Measurements from ENCODE around the gene EFHD2. TPM values are rescaled to one million over a fixed set of nuclear protein-coding genes. Genes with fewer than 3 reads are reported as not detected.

Gene EFHD2
- total and polyA plus RNA-seq, 2 of the 8 experiments (the other 6 are each of a cell fraction or from before 2014, with no cell fraction given): 24.4 to 25.1 TPM

DNA sequence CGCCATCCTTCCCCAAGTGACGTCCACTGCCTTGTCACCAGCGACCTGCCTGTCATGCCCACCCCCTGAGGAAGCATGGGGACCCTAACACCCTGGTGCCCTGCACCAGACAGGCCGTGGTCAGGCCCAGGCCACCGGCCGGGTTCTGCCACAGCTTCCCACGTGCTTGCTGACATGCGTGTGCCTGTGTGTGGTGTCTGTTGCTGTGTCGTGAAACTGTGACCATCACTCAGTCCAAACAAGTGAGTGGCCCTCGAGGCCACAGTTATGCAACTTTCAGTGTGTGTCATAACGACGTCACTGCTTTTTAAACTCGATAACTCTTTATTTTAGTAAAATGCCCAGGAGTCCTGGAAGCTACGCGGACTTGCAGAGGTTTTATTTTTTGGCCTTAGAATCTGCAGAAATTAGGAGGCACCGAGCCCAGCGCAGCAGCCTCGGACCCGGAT is 20.0 kb downstream of the EFHD2 start:
- H3K23me2 ChIP-seq (ENCODE audit: low read depth, low read length): no peaks in the 10 kb centered on the region
- no peaks in the 10 kb centered on the region; a peak in 2 of 8 replicates for H3K36me3 ChIP-seq (ENCODE audit: control insufficient read depth in 2 of 4, insufficient read depth in 4 of 4, low read length in 3 of 4)
- no peak overlapping the region for H4K91ac ChIP-seq (replicated peaks; ENCODE audit: insufficient read length, low read length)
- 93% methylated on average over 19 of the region's 19 CpGs; no CpG with 5 or more reads in 1 of the 2 experiments for WGBS, 2 experiments (ENCODE audit: extremely low coverage in 1 of 2, insufficient coverage in 1 of 2, insufficient read length in 1 of 2, insufficient replicate concordance in 2 of 2, low coverage in 1 of 2, low lambda C conversion rate in 2 of 2, missing lambda C conversion rate in 1 of 2)
- H3K9me3 ChIP-seq (ENCODE audit: insufficient read depth in 2 of 2, low read depth in 1 of 2, low read length in 1 of 2): no peaks in the 10 kb centered on the region
- no peak overlapping the region for H3K4me3 ChIP-seq (ENCODE audit: extremely low read depth in 1 of 4, insufficient read depth in 2 of 4, low read depth in 3 of 4, low read length in 4 of 4)
- no peak overlapping the region for H3K56ac ChIP-seq (replicated peaks; ENCODE audit: insufficient read length, low read depth, low read length)
- H2BK5ac ChIP-seq (ENCODE audit: low read depth, low read length): peak overlapping the region; percentile 49; the same call in 1 of the 2 replicates
- H2AFZ ChIP-seq (ENCODE audit: low read length): no peak overlapping the region
- H2BK12ac ChIP-seq (ENCODE audit: low read depth, low read length): no peak overlapping the region
- CTCF ChIA-PET (ENCODE audit: partially characterized antibody): interaction anchor here (0.6 to 16.9 kb wide), 8 partner anchors 10 to 1524 kb away, joined by 3 to 170 read pairs (median 5); no protein-coding TSS in a partner anchor
- H4K5ac ChIP-seq (ENCODE audit: insufficient read length, low read depth, low read length): no peak overlapping the region
- H3K9ac ChIP-seq (replicated peaks in 1 of 4; ENCODE audit: extremely low read depth in 1 of 4, low read depth in 3 of 4, low read length in 3 of 4): no peak overlapping the region
- no peak overlapping the region for H3K4me2 ChIP-seq (ENCODE audit: insufficient read depth in 1 of 2, low read depth in 2 of 2, low read length in 2 of 2)
- no peak overlapping the region for H3K14ac ChIP-seq (ENCODE audit: insufficient read length)
- DNase-seq (ENCODE audit: low read depth in 1 of 2, low spot score in 2 of 2): no peak
- FAIRE-seq: no peak
- H3K27ac ChIP-seq (ENCODE audit: low read depth, low read length): no peak overlapping the region
- no peak overlapping the region for H3K23ac ChIP-seq (ENCODE audit: insufficient read length)
- H2BK120ac ChIP-seq (replicated peaks; ENCODE audit: low read depth, low read length): no peak overlapping the region
- no peak overlapping the region for H4K8ac ChIP-seq (ENCODE audit: extremely low read depth, insufficient read depth, low read length)
- no peak overlapping the region for H3K4ac ChIP-seq (replicated peaks; ENCODE audit: insufficient read length, low read depth, low read length)
- H3K79me1 ChIP-seq (ENCODE audit: low read depth, low read length): no peaks in the 10 kb centered on the region
- H2BK20ac ChIP-seq (ENCODE audit: low read length): no peak overlapping the region
- no peak overlapping the region for H2AK5ac ChIP-seq (ENCODE audit: low read depth, low read length)
- H3K4me1 ChIP-seq (replicated peaks in 1 of 4; ENCODE audit: control insufficient read depth in 3 of 4, insufficient read depth in 4 of 4, low read length in 3 of 4): peaks cover 0 to 7% (median 3%) of the 10 kb centered on the region in 4 experiments; a peak in 5 of 7 replicates
- H3K79me2 ChIP-seq (ENCODE audit: control insufficient read depth in 1 of 2, insufficient read depth in 2 of 2, low read length in 2 of 2): no peaks in the 10 kb centered on the region
- H2BK15ac ChIP-seq (ENCODE audit: low read length): no peak overlapping the region
- POLR2A ChIA-PET (ENCODE audit: partially characterized antibody): no interaction called here
- H3K27me3 ChIP-seq (replicated peaks in 1 of 4; ENCODE audit: control insufficient read depth in 3 of 4, extremely low read depth in 1 of 4, insufficient read depth in 3 of 4, low read length in 3 of 4): no peaks in the 10 kb centered on the region; a peak in 1 of 7 replicates
- peaks cover 0 to 2% of the 10 kb centered on the region in 2 experiments for H4K20me1 ChIP-seq (replicated peaks in 1 of 2; ENCODE audit: control insufficient read depth in 1 of 2, insufficient read depth in 2 of 2, low read length in 2 of 2)
- H3K18ac ChIP-seq (ENCODE audit: extremely low read depth, low read length): no peak overlapping the region
- TF ChIP-seq KDM1A (IDR thresholded peaks at IDR 0.05; ENCODE audit: borderline replicate concordance, low read length) (no peak), SIX5 (IDR thresholded peaks at IDR 0.05; ENCODE audit: low read depth, low read length) (no peak), RXRA (IDR thresholded peaks at IDR 0.05; ENCODE audit: insufficient read depth, low read depth, low read length) (no peak), TEAD4 (IDR thresholded peaks at IDR 0.05; ENCODE audit: low read depth, low read length) (no peak), KDM4A (IDR thresholded peaks at IDR 0.05; ENCODE audit: low read depth, low read length, severe bottlenecking) (no peak), ASH2L (IDR thresholded peaks at IDR 0.05; ENCODE audit: low read length) (no peak), CHD2 (IDR thresholded peaks at IDR 0.05; ENCODE audit: low read length) (no peak), SAP30 (IDR thresholded peaks at IDR 0.05; ENCODE audit: insufficient read depth, insufficient replicate concordance, low read length) (no peak), EP300 (IDR thresholded peaks at IDR 0.05; ENCODE audit: borderline replicate concordance in 1 of 2, low read depth in 2 of 2, low read length in 2 of 2) (no peak), RNF2 (IDR thresholded peaks at IDR 0.05; ENCODE audit: borderline replicate concordance, low read depth, low read length, missing control alignments, poor library complexity, severe bottlenecking) (no peak)

All from H1 (cell line).